HepG2 (cell line): ENCODE results near the gene RTN4. TPM values are rescaled to one million over a fixed set of nuclear protein-coding genes. Genes with fewer than 3 reads are reported as not detected.

Experiments
- ATAC-seq: fragments of 200-7000 bp; cut with Tn5 transposase; 3 replicates; pipeline ENCODE4 v1.9.1; 2020; ENCODE audit warnings: mild to moderate bottlenecking, moderate library complexity
- BruUV-seq: library from RNA; stranded (reverse); fragments of 400-500 nt; replicated peaks from 2 replicates; lab custom pipeline; 2021; lab: Mats Ljungman, UMichigan
- CTCF ChIA-PET: fragments of 300-600 bp; formaldehyde crosslinking; extraction: SDS; loops from one replicate; lab custom pipeline; 2021; ENCODE audit warnings: low total read pairs, inconsistent platforms, low intra/inter-chr PET ratio; lab: Yijun Ruan, JAX
- POLR2A ChIA-PET: fragments of 350-600 bp; sonication (Branson Sonifier 250); formaldehyde crosslinking; loops from one replicate; lab custom pipeline; 2020; ENCODE audit warnings: antibody characterized with exemption, inconsistent platforms; lab: Yijun Ruan, JAX
- DNase-seq: peaks from one replicate; pipeline ENCODE4 v3.0.0-alpha.2; 2015; ENCODE audit warnings: low spot score
- FAIRE-seq: peaks from 3 replicates; lab custom pipeline; 2011; peaks lifted over from hg19 to GRCh38; lab: Jason Lieb, UNC
- H2AFZ ChIP-seq: one replicate; pipeline ENCODE4 v1.6.1; 2011; ENCODE audit warnings: low read length, inconsistent platforms
- H3K27ac ChIP-seq: fragments of 300-600 bp; 3 replicates; pipeline ENCODE4 v1.8.0; 2011; ENCODE audit warnings: mixed run types, mild to moderate bottlenecking, mixed read lengths, low read length, inconsistent platforms; ENCODE audit not compliant: insufficient read depth; ENCODE audit errors: extremely low read length
- H3K27me3 ChIP-seq, 2 experiments: fragments of 200-600 bp in 1 of 2; 2 replicates in 1 of 2; 3 replicates in 1 of 2; pipeline versions ENCODE4 v1.6.0 to v1.8.0; 2011; ENCODE audit warnings: low read length in 2 of 2, mild to moderate bottlenecking in 2 of 2, moderate library complexity in 2 of 2, inconsistent platforms in 1 of 2; ENCODE audit not compliant: insufficient read depth in 2 of 2, control insufficient read depth in 1 of 2
- H3K36me3 ChIP-seq, 2 experiments: fragments of 200-600 bp in 1 of 2; replicated peaks in 1 of 2; 2 replicates in 1 of 2; 3 replicates in 1 of 2; pipeline versions ENCODE4 v1.5.1 to v1.8.0; 2011; ENCODE audit warnings: low read length in 2 of 2, inconsistent platforms in 1 of 2; ENCODE audit not compliant: insufficient read depth in 2 of 2, control insufficient read depth in 1 of 2
- H3K4me1 ChIP-seq: 2 replicates; pipeline ENCODE4 v1.5.1; 2012; ENCODE audit warnings: low read length, inconsistent platforms; ENCODE audit not compliant: insufficient read depth
- H3K4me2 ChIP-seq: 2 replicates; pipeline ENCODE4 v1.6.0; 2011; ENCODE audit warnings: low read depth, low read length, inconsistent platforms
- H3K4me3 ChIP-seq, 3 experiments: fragments of 200-600 bp in 1 of 3; sonication (generic), shearing (Covaris generic) in 1 of 3; replicated peaks in 1 of 3; 2 replicates each; pipeline ENCODE4 v1.5.1; 2011 to 2016; ENCODE audit warnings: low read length in 3 of 3, inconsistent platforms in 2 of 3, low read depth in 2 of 3, mild to moderate bottlenecking in 2 of 3, control low read depth in 1 of 3, mixed read lengths in 1 of 3; ENCODE audit not compliant: insufficient read depth in 1 of 3
- H3K79me2 ChIP-seq: one replicate; pipeline ENCODE4 v1.6.1; 2011; ENCODE audit warnings: low read length, inconsistent platforms; ENCODE audit not compliant: insufficient read depth
- H3K9ac ChIP-seq: 2 replicates; pipeline ENCODE4 v1.6.0; 2011; ENCODE audit warnings: mild to moderate bottlenecking, low read depth, low read length, inconsistent platforms; ENCODE audit not compliant: insufficient read depth
- H3K9me3 ChIP-seq: 2 replicates; pipeline ENCODE4 v1.5.1; 2012; ENCODE audit warnings: mild to moderate bottlenecking, low read length
- H4K20me1 ChIP-seq: 2 replicates; pipeline ENCODE4 v1.6.0; 2011; ENCODE audit warnings: inconsistent platforms, mild to moderate bottlenecking, low read length, moderate library complexity; ENCODE audit not compliant: insufficient read depth
- CREB1 ChIP-seq, 2 experiments: fragments of 450-650 bp in 1 of 2; IDR thresholded peaks; 2 replicates each; pipeline ENCODE4 v1.6.1; 2016 to 2017; ENCODE audit warnings: control low read depth in 1 of 2, mild to moderate bottlenecking in 1 of 2, missing compliant biosample characterization in 1 of 2, missing genetic modification characterization in 1 of 2
- SIX1 ChIP-seq: sonication (generic); formaldehyde crosslinking; IDR thresholded peaks from 2 replicates; pipeline ENCODE4 v1.4.0; 2020; ENCODE audit warnings: missing genetic modification reagents, borderline replicate concordance
- WGBS: methylation state at CpG from one replicate; pipeline ENCODE4 v1.1.6; 2017; ENCODE audit warnings: low lambda C conversion rate; 5-methylcytosine and 5-hydroxymethylcytosine counted together
- in situ Hi-C: cut with HindIII; loops from 2 replicates; pipeline ENCODE4 v1.10.0; 2017; ENCODE audit warnings: low pct_unique_long_range_greater_than_20kb; ENCODE audit not compliant: extremely low pct_ligation_motif_present
- intact Hi-C: fragments of 100-400 bp; cut with micrococcal nuclease; formaldehyde crosslinking; loops from one replicate; pipeline ENCODE4 v1.10.0; 2022; ENCODE audit not compliant: unreplicated experiment
- polyA plus RNA-seq, 8 experiments: library from polyadenylated mRNA; depleted of rRNA in 3 of 8; stranded (reverse) in 7 of 8; unstranded in 1 of 8; fragments of >200 nt; fragmentation: Illumina TruSeq in 4 of 8; extraction: Trizol in 4 of 8; gene quantifications; 2 replicates each; pipeline versions ENCODE4 v1.2.1 to v1.2.3, GENCODE V29; 2011 to 2016; ENCODE audit warnings: low read depth in 4 of 8, missing spikeins in 1 of 8, mixed read lengths in 1 of 8; ENCODE audit not compliant: insufficient read depth in 1 of 8
- total RNA-seq, 5 experiments: library from RNA; depleted of rRNA; stranded (reverse); fragments of >200 nt; fragmentation: Illumina TruSeq; extraction: Trizol; gene quantifications; 2 replicates each; pipeline ENCODE4 v1.2.3, GENCODE V29; 2016; ENCODE audit warnings: low read depth in 1 of 5
- TF ChIP-seq, protein P1 (sequence below), 2 experiments: fragments of 450-650 bp in 1 of 2; sonication (generic) in 1 of 2; formaldehyde crosslinking; IDR thresholded peaks; 2 replicates each; pipeline versions ENCODE4 v1.5.0 to v1.8.0; 2020 to 2022; ENCODE audit warnings: mild to moderate bottlenecking in 1 of 2, missing genetic modification reagents in 1 of 2
- TF ChIP-seq, protein P2 (sequence below): sonication (generic); formaldehyde crosslinking; IDR thresholded peaks from 2 replicates; pipeline ENCODE4 v1.4.0; 2020; ENCODE audit warnings: missing genetic modification reagents

Gene RTN4
- total and polyA plus RNA-seq, 2 of the 13 experiments (the other 11 are each of a cell fraction or from before 2014, with no cell fraction given): 98.4 to 133 TPM

DNA sequence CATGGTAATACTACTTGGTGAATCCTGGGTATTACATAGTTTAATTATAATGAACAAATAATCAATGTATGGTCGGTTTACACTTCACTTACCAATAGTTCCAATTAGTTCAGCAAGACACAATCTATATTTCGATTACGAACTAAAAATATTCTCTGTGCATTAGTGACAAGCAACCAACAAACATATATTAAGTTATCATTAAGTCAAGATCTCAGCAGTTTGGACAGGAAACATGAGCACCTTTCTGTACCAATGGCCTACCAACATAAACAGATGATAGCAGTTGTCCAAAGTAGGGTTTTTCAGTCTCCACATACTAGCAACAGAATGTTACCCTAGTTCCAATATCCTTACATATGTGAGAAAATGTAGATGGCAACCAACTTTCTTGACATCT is 32.8 kb downstream of the RTN4 start:
- FAIRE-seq (no peak), DNase-seq (no peak), ATAC-seq (no peak)
- Histone ChIP-seq H4K20me1 (peaks cover 2% of the 10 kb centered on the region; the same call in 1 of the 2 replicates), H3K27ac (peak overlapping the region; percentile 0), H3K9me3 (no peaks in the 10 kb centered on the region), H3K9ac (no peak overlapping the region), H3K4me3 (no peak overlapping the region), H2AFZ (no peak overlapping the region), H3K4me2 (no peak overlapping the region), H3K79me2 (peaks cover 98% of the 10 kb centered on the region), H3K27me3 (no peaks in the 10 kb centered on the region), H3K4me1 (peaks cover 46% of the 10 kb centered on the region), H3K36me3 (peaks cover 0 to 11% of the 10 kb centered on the region in 2 experiments; a peak in 2 of 5 replicates)
- ChIA-PET POLR2A (interaction anchor here (3.1 kb wide), 1 partner anchor 33 kb away, joined by 18 read pairs; the partner anchor contains the start of gene RTN4), CTCF (no interaction called here)
- TF ChIP-seq, protein P1, sequence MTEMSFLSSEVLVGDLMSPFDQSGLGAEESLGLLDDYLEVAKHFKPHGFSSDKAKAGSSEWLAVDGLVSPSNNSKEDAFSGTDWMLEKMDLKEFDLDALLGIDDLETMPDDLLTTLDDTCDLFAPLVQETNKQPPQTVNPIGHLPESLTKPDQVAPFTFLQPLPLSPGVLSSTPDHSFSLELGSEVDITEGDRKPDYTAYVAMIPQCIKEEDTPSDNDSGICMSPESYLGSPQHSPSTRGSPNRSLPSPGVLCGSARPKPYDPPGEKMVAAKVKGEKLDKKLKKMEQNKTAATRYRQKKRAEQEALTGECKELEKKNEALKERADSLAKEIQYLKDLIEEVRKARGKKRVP (CRISPR knock-in tag; IDR thresholded peaks at IDR 0.05): peak in 1 of 2 experiments; percentile 24; a peak in 1 of 4 replicates
- TF ChIP-seq, protein P2, sequence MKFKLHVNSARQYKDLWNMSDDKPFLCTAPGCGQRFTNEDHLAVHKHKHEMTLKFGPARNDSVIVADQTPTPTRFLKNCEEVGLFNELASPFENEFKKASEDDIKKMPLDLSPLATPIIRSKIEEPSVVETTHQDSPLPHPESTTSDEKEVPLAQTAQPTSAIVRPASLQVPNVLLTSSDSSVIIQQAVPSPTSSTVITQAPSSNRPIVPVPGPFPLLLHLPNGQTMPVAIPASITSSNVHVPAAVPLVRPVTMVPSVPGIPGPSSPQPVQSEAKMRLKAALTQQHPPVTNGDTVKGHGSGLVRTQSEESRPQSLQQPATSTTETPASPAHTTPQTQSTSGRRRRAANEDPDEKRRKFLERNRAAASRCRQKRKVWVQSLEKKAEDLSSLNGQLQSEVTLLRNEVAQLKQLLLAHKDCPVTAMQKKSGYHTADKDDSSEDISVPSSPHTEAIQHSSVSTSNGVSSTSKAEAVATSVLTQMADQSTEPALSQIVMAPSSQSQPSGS (CRISPR knock-in tag): no peak
- TF ChIP-seq CREB1 (IDR thresholded peaks at IDR 0.05): no peak
- TF ChIP-seq CREB1 (CRISPR knock-in tag; IDR thresholded peaks at IDR 0.05): 0 out of 2 replicates have a peak, but pooled peaks have one; percentile 17
- no peak for TF ChIP-seq SIX1 (CRISPR knock-in tag)
- BruUV-seq: no TSS peak
- WGBS: 94% methylated on average over 3 of the region's 3 CpGs
- intact Hi-C loops: loop anchor here (5.0 to 10.0 kb wide), 3 partner anchors 95 to 497 kb away; partner anchors contain the start of gene CFAP36
- in situ Hi-C loops: loop anchor here (5.0 kb wide), 1 partner anchor 150 kb away; no protein-coding TSS in a partner anchor
